GM12878 (cell line): ENCODE results near the gene ATCAY. TPM values are rescaled to one million over a fixed set of nuclear protein-coding genes. Genes with fewer than 3 reads are reported as not detected.

Experiments
- ATAC-seq: fragments of 200-7000 bp; cut with Tn5 transposase; 3 replicates; pipeline ENCODE4 v1.9.1; 2020; ENCODE audit warnings: mild to moderate bottlenecking, moderate library complexity
- BruUV-seq: library from RNA; stranded (reverse); fragments of 400-500 nt; replicated peaks from 2 replicates; lab custom pipeline; 2021; lab: Mats Ljungman, UMichigan
- CTCF ChIA-PET: fragments of 300-600 bp; sonication (Branson Sonifier 250); formaldehyde crosslinking; extraction: SDS; loops from one replicate; lab custom pipeline; 2021; ENCODE audit warnings: inconsistent platforms; lab: Yijun Ruan, JAX
- POLR2A ChIA-PET: fragments of 350-600 bp; formaldehyde crosslinking; extraction: SDS; loops from one replicate; lab custom pipeline; 2021; ENCODE audit warnings: inconsistent platforms; lab: Charles Lee
- RAD21 ChIA-PET: fragments of 300-600 bp; sonication (Branson Sonifier 250); formaldehyde crosslinking; loops from one replicate; lab custom pipeline; 2023; ENCODE audit warnings: antibody characterized with exemption; ENCODE audit not compliant: unreplicated experiment; lab: Charles Lee
- SMC1A ChIA-PET: fragments of 300-600 bp; sonication (Branson Sonifier 250); formaldehyde crosslinking; loops from one replicate; lab custom pipeline; 2023; ENCODE audit not compliant: unreplicated experiment, uncharacterized antibody; lab: Charles Lee
- DNase-seq: peaks from one replicate; pipeline ENCODE4 v3.0.0-alpha.2; 2011; ENCODE audit warnings: low read depth, low spot score
- FAIRE-seq: peaks from 3 replicates; lab custom pipeline; 2011; peaks lifted over from hg19 to GRCh38; lab: Jason Lieb, UNC
- H2AFZ ChIP-seq: 2 replicates; pipeline ENCODE4 v1.6.0; 2011; ENCODE audit warnings: low read depth, low read length, control low read depth; ENCODE audit not compliant: control insufficient read depth
- H3K27ac ChIP-seq: 2 replicates; pipeline ENCODE4 v1.5.1; 2011; ENCODE audit warnings: control low read depth; ENCODE audit not compliant: control insufficient read depth, insufficient read depth
- H3K27me3 ChIP-seq, 2 experiments: replicated peaks in 1 of 2; 2 replicates each; pipeline versions ENCODE4 v1.6.0 to v1.6.1; 2011; ENCODE audit warnings: low read length in 1 of 2; ENCODE audit not compliant: control insufficient read depth in 2 of 2, insufficient read depth in 2 of 2
- H3K36me3 ChIP-seq, 2 experiments: 2 replicates each; pipeline ENCODE4 v1.5.1; 2011; ENCODE audit warnings: low read length in 1 of 2; ENCODE audit not compliant: control insufficient read depth in 2 of 2, insufficient read depth in 2 of 2
- H3K4me1 ChIP-seq: 2 replicates; pipeline ENCODE4 v1.6.1; 2011; ENCODE audit warnings: mild to moderate bottlenecking, low read length, moderate library complexity, mixed read lengths; ENCODE audit not compliant: control insufficient read depth, insufficient read depth
- H3K4me2 ChIP-seq: 2 replicates; pipeline ENCODE4 v1.6.0; 2011; ENCODE audit warnings: control low read depth; ENCODE audit not compliant: control insufficient read depth, insufficient read depth
- H3K4me3 ChIP-seq: fragments of 200-600 bp; sonication (generic); 2 replicates; pipeline ENCODE4 v1.5.1; 2016
- H3K79me2 ChIP-seq: 2 replicates; pipeline ENCODE4 v1.6.0; 2011; ENCODE audit warnings: low read length; ENCODE audit not compliant: control insufficient read depth, insufficient read depth
- H3K9ac ChIP-seq: 2 replicates; pipeline ENCODE4 v1.8.0; 2011; ENCODE audit warnings: low read length, control low read depth, mixed read lengths; ENCODE audit not compliant: control insufficient read depth, insufficient read depth
- H3K9me3 ChIP-seq: replicated peaks from 3 replicates; pipeline ENCODE4 v1.5.1; 2011; ENCODE audit warnings: mild to moderate bottlenecking, low read length; ENCODE audit not compliant: control insufficient read depth, insufficient read depth
- H4K20me1 ChIP-seq: 2 replicates; pipeline ENCODE4 v1.6.0; 2011; ENCODE audit not compliant: control insufficient read depth, insufficient read depth
- CREB1 ChIP-seq: IDR thresholded peaks from 2 replicates; pipeline ENCODE4 v1.6.1; 2012; ENCODE audit warnings: low read depth, mild to moderate bottlenecking, inconsistent platforms
- E4F1 ChIP-seq: fragments of 450-650 bp; IDR thresholded peaks from 2 replicates; pipeline ENCODE4 v1.6.1; 2018; ENCODE audit warnings: borderline replicate concordance, mild to moderate bottlenecking; ENCODE audit not compliant: partially characterized antibody
- ESRRA ChIP-seq: IDR thresholded peaks from 2 replicates; pipeline ENCODE4 v1.6.1; 2012; ENCODE audit warnings: mild to moderate bottlenecking, low read length, improper control_type of control experiment
- FOXM1 ChIP-seq: IDR thresholded peaks from 2 replicates; pipeline ENCODE4 v1.6.1; 2012; ENCODE audit warnings: low read depth, mild to moderate bottlenecking, inconsistent platforms, low read length, moderate library complexity
- IRF3 ChIP-seq: fragments of 450-650 bp; IDR thresholded peaks from 2 replicates; pipeline ENCODE4 v1.6.1; 2014; ENCODE audit warnings: mild to moderate bottlenecking
- KLF5 ChIP-seq: fragments of 450-650 bp; IDR thresholded peaks from 2 replicates; pipeline ENCODE4 v1.6.1; 2014; ENCODE audit warnings: mild to moderate bottlenecking; ENCODE audit not compliant: partially characterized antibody
- MAX ChIP-seq: IDR thresholded peaks from 2 replicates; pipeline ENCODE4 v1.6.1; 2012; ENCODE audit warnings: low read depth, low read length, improper control_type of control experiment
- MYB ChIP-seq: fragments of 150-350 bp; IDR thresholded peaks from 2 replicates; pipeline ENCODE4 v1.6.1; 2014; ENCODE audit warnings: mild to moderate bottlenecking, low read depth, low read length, borderline replicate concordance
- POLR2AphosphoS5 ChIP-seq: IDR thresholded peaks from 2 replicates; pipeline ENCODE4 v1.6.1; 2011; ENCODE audit warnings: mild to moderate bottlenecking, low read length, inconsistent platforms
- SPI1 ChIP-seq: IDR thresholded peaks from 2 replicates; pipeline ENCODE4 v1.6.1; 2011; ENCODE audit warnings: low read depth, mild to moderate bottlenecking, low read length, moderate library complexity, borderline replicate concordance; ENCODE audit not compliant: insufficient read depth
- TAF1 ChIP-seq: IDR thresholded peaks from 2 replicates; pipeline ENCODE4 v1.6.1; 2011; ENCODE audit warnings: mild to moderate bottlenecking, low read depth, low read length, borderline replicate concordance
- TBL1XR1 ChIP-seq: IDR thresholded peaks from 2 replicates; pipeline ENCODE4 v1.6.1; 2012; ENCODE audit warnings: low read depth, low read length, improper control_type of control experiment
- TCF7 ChIP-seq: IDR thresholded peaks from 2 replicates; pipeline ENCODE4 v1.6.1; 2014; ENCODE audit warnings: antibody characterized with exemption, borderline replicate concordance
- YY1 ChIP-seq: IDR thresholded peaks from 2 replicates; pipeline ENCODE4 v1.6.1; 2011; ENCODE audit warnings: low read depth, mild to moderate bottlenecking, low read length
- ZZZ3 ChIP-seq: IDR thresholded peaks from 2 replicates; pipeline ENCODE4 v1.6.1; 2011; ENCODE audit warnings: low read depth; ENCODE audit not compliant: control insufficient read depth, insufficient read length
- WGBS: methylation state at CpG from one replicate; pipeline ENCODE4 v1.1.6; 2016; ENCODE audit warnings: low lambda C conversion rate; ENCODE audit not compliant: insufficient replicate concordance, insufficient coverage; ENCODE audit errors: missing lambda C conversion rate; 5-methylcytosine and 5-hydroxymethylcytosine counted together
- in situ Hi-C: fragments of 300-500 bp; cut with MboI; formaldehyde crosslinking; loops from 9 replicates; pipeline ENCODE4 v1.14.3; 2018; ENCODE audit warnings: mixed read lengths
- intact Hi-C: fragments of 100-400 bp; cut with micrococcal nuclease; formaldehyde crosslinking; loops from one replicate; pipeline ENCODE4 v1.14.2; 2022; ENCODE audit not compliant: unreplicated experiment
- polyA plus RNA-seq, 11 experiments: library from polyadenylated mRNA; depleted of rRNA in 4 of 11; unstranded in 6 of 11; stranded (reverse) in 5 of 11; fragments of >200 nt; fragmentation: Nextera tagmentation in 4 of 11; fragmentation: Illumina TruSeq in 1 of 11; extraction: Ambion mirVana in 4 of 11; extraction: Trizol in 1 of 11; gene quantifications; 1 replicate in 1 of 11; 2 replicates in 10 of 11; pipeline versions ENCODE4 v1.2.1 to v1.2.3, GENCODE V29; 2011 to 2016; ENCODE audit warnings: inconsistent platforms in 2 of 11, missing spikeins in 2 of 11, low read depth in 1 of 11
- total RNA-seq, 4 experiments: library from RNA; depleted of rRNA in 3 of 4; stranded (reverse); fragments of >200 nt in 3 of 4; fragmentation: Illumina TruSeq in 1 of 4; extraction: Trizol in 1 of 4; gene quantifications; 2 replicates each; pipeline versions ENCODE4 v1.2.1 to v1.2.3, GENCODE V29; 2013 to 2021

Gene ATCAY
- total and polyA plus RNA-seq, 10 of the 15 experiments (the other 5 are each of a cell fraction or from before 2014, with no cell fraction given), result under 0.01 to 0.04 (median 0.02) TPM; not detected in 4

GRCh38 chr19:3868770-3869456, 11.6 kb upstream of the ATCAY start, which contains the start of gene ZFR2:
Gene ZFR2, minus strand, starts transcription at chr19:3869038. Its CDS starts 21 bp downstream, at chr19:3869017.
- ChIA-PET CTCF (no interaction called here), SMC1A (no interaction called here), RAD21 (no interaction called here), POLR2A (no interaction called here)
- in situ Hi-C loops, result no loop called here
- intact Hi-C loops, result no loop called here
- H3K27ac ChIP-seq, result no peak within 1 kb of the TSS
- H3K9me3 ChIP-seq, result no peaks in the 10 kb centered on the region; the same call in 2 of the 3 replicates
- DNase-seq (no peak), FAIRE-seq (no peak), ATAC-seq (no peak)
- H3K4me3 ChIP-seq, result no peak within 1 kb of the TSS
- no peaks in the 10 kb centered on the region for H4K20me1 ChIP-seq
- H3K79me2 ChIP-seq, result no peaks in the 10 kb centered on the region
- H3K9ac ChIP-seq, result no peak within 1 kb of the TSS
- H3K27me3 ChIP-seq, result peaks cover 0 to 2% of the 10 kb centered on the region in 2 experiments; a peak in 1 of 4 replicates
- TF ChIP-seq TCF7, result no peak
- no peak for TF ChIP-seq YY1
- no peak for TF ChIP-seq SPI1
- TF ChIP-seq TBL1XR1, result no peak
- no peak for TF ChIP-seq TAF1
- TF ChIP-seq MYB, result no peak
- TF ChIP-seq FOXM1, result no peak
- WGBS, result 54% methylated on average over 17 of the region's 62 CpGs
- no peak within 1 kb of the TSS for H3K4me2 ChIP-seq
- H3K4me1 ChIP-seq, result no peaks in the 10 kb centered on the region
- no peak within 1 kb of the TSS for H2AFZ ChIP-seq
- no peaks in the 10 kb centered on the region for H3K36me3 ChIP-seq
- no TSS peak for BruUV-seq

- no peak for DNase-seq
- SMC1A ChIA-PET, result no interaction called here
- POLR2A ChIA-PET, result no interaction called here
- WGBS, result 33% methylated on average over 4 of the region's 4 CpGs
- in situ Hi-C loops, result no loop called here
- no peaks in the 10 kb centered on the region for H3K4me1 ChIP-seq
- H3K27ac ChIP-seq, result no peak overlapping the region
- H3K79me2 ChIP-seq, result no peaks in the 10 kb centered on the region
- no peak overlapping the region for H3K4me2 ChIP-seq
- intact Hi-C loops, result no loop called here
- FAIRE-seq, result no peak
- no peak overlapping the region for H3K4me3 ChIP-seq
- RAD21 ChIA-PET, result no interaction called here
- no peaks in the 10 kb centered on the region; the same call in 2 of the 3 replicates for H3K9me3 ChIP-seq
- no peaks in the 10 kb centered on the region for H3K36me3 ChIP-seq
- H3K27me3 ChIP-seq, result no peaks in the 10 kb centered on the region
- BruUV-seq, result no TSS peak
- CTCF ChIA-PET, result no interaction called here
- no peak overlapping the region for H3K9ac ChIP-seq
- ATAC-seq, result no peak
- no peak overlapping the region for H2AFZ ChIP-seq
- no peaks in the 10 kb centered on the region for H4K20me1 ChIP-seq
- TF ChIP-seq ESRRA (no peak), POLR2AphosphoS5 (no peak), MAX (no peak), KLF5 (no peak), CREB1 (no peak), ZZZ3 (no peak), IRF3 (no peak), E4F1 (no peak)
Measured at GRCh38 chr19:3873151-3873550, 7.3 kb upstream of the ATCAY start.
